HL-60/S4 treated with phorbol 12-myristate 13-acetate at 8.2 ng/mL for 4 days and 3 days (cell line): ENCODE data around the gene PPP1R11.
"Not testable (repeated sequence)": the region's sequence is repeated elsewhere in the genome, so short reads cannot be mapped to it uniquely, and the experiment has no call there.

Source experiments
- in situ Hi-C: fragments of 300-500 bp; cut with MboI; formaldehyde crosslinking; loops from 2 replicates; pipeline ENCODE4 v1.15.0; 2022; ENCODE audit warnings: low sequenced_read_pairs

Gene PPP1R11

GRCh38 chr6:30093951-30094661 is 27.1 kb downstream of the PPP1R11 start:
- in situ Hi-C loops: no loop called here

GRCh38 chr6:30096829-30097228 is 29.8 kb downstream of the PPP1R11 start:
- in situ Hi-C loops: no loop called here

- in situ Hi-C loops: no loop called here
Observed at GRCh38 chr6:30097902-30098768, 31.1 kb downstream of the PPP1R11 start.

GRCh38 chr6:30100154-30100553 is 33.2 kb downstream of the PPP1R11 start:
- in situ Hi-C loops: no loop called here

GRCh38 chr6:30100585-30101443 is 33.8 kb downstream of the PPP1R11 start:
- in situ Hi-C loops: no loop called here

GRCh38 chr6:30101444-30102413 is 34.7 kb downstream of the PPP1R11 start:
- in situ Hi-C loops: no loop called here

GRCh38 chr6:30102414-30102969 is 35.5 kb downstream of the PPP1R11 start:
- in situ Hi-C loops: no loop called here

- in situ Hi-C loops: no loop called here
Observed at GRCh38 chr6:30102970-30103871, 36.2 kb downstream of the PPP1R11 start.

GRCh38 chr6:30103872-30104179 is 36.8 kb downstream of the PPP1R11 start:
- in situ Hi-C loops: no loop called here

- in situ Hi-C loops: no loop called here
Observed at GRCh38 chr6:30104661-30105060, 37.7 kb downstream of the PPP1R11 start.

GRCh38 chr6:30111266-30111856 is 44.4 kb downstream of the PPP1R11 start:
- in situ Hi-C loops: no loop called here

GRCh38 chr6:30112402-30112994 is 45.5 kb downstream of the PPP1R11 start:
- in situ Hi-C loops: no loop called here

GRCh38 chr6:30113003-30113759 is 46.2 kb downstream of the PPP1R11 start, which contains the start of gene TRIM31:
Gene TRIM31, minus strand, starts transcription at chr6:30113090. Its CDS starts 285 bp downstream, at chr6:30112805.
- in situ Hi-C loops: no loop called here

GRCh38 chr6:30113841-30114240 is 46.8 kb downstream of the PPP1R11 start:
- in situ Hi-C loops: no loop called here

- in situ Hi-C loops: no loop called here
Observed at GRCh38 chr6:30116724-30117123, 49.7 kb downstream of the PPP1R11 start.

GRCh38 chr6:30118691-30119090 is 51.7 kb downstream of the PPP1R11 start:
- in situ Hi-C loops: not testable (repeated sequence)
